Measurements from ENCODE around the gene SIK3.
"Not testable (repeated sequence)": the region's sequence is repeated elsewhere in the genome, so short reads cannot be mapped to it uniquely, and the experiment has no call there.

The SIK3 gene

DNA sequence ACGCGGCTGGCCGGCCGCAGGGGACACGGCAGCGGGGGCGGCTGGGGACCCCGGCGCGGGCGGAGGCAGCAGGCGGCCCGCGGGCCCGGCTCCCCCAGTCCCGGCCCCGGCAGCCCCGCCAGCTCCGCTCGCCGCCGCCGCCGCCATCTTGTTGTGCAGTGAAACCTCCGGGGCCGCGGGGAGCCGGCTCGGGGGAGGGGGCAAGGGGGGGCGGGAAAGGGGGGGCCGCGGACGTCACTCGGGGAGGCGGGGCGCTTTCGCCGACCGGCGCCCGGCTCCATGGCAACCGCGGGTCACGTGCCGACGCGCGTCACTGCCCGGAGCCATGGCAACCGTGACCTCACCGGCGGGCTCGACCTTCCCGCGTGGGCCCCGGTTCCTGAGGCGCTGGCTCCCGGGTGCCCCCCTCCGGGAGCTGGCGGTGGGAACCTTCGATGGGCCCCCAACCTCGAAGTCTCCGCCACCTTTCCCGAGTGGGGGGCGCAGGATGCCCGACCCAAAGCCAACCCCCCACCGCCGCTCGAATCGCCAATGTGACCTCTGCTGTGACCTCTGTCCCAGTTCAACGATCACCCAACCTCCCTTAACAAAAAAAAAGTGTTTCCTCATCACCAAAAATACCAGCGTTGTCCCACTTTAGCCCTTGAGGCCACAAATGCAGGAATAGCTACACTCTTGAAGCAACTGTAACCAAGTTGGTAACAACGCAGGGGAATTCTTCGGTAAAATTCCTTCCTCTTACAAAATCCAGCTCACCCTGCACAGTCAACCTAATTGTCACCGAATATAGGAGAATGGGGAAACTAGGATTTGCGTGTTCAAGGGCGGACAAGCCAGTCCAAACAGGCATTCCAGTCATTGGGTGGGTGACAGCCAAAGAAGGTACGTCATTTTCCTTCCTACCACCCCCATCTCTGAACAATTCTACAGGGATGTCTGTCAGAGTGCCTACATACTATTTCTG lies at the start of gene SIK3:
SIK3 (minus strand) TSS at position 160 of the 964 bp plus-strand sequence; CDS start at position 147, 13 bp downstream.
- no peak for FAIRE-seq

DNA sequence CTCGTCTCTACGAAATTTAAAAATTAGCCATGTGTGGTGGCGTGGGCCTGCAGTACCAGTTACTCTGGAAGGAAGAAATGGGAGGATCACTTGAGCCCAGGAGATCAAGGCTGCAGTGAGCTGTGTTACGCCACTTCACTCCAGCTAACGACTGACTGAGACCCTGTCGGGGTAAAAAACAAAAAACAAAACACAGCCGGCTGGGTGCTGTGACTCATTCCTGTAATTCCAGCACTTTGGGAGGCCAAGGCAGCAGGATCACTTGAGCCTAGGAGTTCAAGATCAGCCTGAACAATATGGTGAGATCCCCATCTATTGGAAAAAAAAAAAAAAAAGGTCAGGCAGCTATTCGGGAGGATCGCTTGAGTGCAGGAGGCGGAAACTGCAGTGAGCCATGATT lies 48.3 kb upstream of the SIK3 start:
- FAIRE-seq = no peak

DNA sequence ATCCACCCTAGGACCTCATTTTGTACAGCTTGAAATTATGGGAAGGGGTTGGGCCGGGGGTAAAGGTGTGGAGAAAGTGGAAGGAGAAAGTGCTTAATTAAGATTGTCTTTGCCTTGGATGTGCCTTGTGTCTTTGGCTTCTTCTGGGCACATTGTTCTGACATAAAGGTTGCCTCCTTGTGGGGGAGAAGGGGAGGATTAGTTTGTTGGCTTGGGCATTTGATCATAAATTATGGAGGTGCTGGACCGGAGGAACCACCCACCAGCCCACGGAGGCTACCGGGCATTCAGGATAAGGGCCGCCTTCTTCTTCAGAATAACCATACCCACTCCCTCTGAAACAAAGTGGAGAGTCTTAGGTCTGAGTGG lies 47.1 kb upstream of the SIK3 start:
- FAIRE-seq = no peak

DNA sequence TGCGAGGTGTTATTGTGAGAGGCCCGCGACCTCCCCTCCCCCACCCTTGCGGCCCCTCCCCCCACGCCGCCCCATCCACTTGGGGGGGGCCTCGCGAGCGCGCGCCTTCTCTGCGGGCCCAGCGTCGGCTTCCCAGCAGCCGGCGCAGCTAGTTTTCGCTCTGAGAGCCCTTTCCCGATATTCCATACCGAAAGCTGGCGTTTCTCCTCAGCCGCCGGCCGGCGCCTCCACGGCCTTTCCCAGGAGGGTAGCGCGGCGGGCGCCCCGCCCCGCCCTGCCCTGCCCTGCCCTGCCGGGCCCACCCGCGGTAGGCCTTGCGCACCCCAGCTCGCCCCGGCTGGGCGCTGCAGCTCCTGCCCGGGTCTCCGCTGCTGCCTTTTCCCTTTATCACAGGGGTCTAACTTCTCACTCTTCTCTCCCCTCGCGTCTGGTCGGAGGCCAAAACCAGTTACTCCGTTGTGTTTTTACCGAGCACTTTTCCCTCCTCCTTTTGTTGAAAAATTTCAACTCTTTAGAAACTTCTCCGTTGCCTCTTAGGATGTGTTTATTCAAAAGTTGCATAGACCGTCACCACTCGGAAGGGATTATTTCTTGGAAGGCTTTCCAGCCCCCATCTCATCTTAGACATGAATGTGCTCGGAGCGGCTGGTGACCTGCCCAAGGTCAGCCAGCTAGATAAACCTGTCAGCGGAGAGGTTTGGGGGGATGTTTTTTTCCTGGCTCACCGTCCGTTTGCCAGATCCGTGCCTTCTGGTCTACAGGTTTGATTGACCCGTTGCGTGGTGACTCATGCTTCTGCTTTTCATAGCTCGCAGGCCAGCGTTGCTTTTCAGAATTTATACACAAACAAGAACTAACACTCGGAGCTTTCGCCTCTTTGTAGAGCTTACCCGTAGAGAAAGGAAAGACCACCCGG lies 46.5 kb upstream of the SIK3 start:
- FAIRE-seq = no peak

DNA sequence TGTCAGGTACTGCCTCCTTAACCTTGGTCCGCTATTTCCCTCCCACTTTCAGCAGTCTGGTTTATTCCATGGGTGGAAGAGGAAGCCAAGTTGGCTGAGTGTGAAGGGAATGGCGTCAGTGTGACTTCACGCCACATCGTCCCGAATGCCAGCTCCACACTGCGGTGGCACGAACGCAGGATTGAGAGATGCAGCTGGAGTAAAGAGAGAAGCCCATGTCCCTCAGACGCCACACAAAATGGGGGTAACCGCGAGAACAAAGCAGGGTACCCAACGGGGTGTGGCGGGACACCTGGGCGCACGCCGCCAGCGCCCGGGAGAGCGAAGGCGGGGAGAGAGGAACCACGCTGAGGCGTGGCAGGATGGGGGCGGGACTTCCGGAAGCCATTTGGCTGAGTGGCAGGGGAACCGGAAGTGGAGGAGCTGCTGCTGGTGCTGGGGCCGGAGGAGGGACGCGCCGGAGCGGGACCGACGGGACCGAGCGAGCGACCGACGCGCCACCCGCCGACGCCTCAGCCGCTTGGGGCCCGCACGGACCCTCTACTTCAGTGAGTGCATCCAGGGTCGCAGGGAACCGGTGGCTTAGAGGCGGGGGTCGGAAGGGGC lies 45.7 kb upstream of the SIK3 start, which contains the start of gene PAFAH1B2:
PAFAH1B2 (plus strand) TSS at position 417 of the 606 bp plus-strand sequence. CDS start 8,161 bp downstream, outside the sequence.
- peak; percentile 33 for FAIRE-seq

DNA sequence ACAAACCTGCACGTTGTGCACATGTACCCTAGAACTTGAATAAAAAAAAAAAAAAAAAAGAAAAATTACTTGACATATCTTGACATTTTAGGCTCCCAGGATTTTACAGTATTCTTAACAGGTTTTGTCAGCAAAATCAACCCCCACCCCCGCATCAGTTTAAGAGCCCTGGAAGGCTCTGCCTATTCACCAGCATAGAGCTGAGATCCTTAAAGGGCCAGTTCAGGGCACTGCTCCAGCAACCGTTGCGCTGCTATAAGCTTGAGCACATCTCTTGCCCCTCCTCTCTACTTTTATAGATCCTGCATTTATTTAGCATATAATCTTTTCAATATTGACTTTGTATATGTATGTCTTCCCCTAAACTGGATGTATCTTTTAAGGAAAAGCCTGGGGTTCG lies 45.2 kb upstream of the SIK3 start:
- FAIRE-seq = no peak

DNA sequence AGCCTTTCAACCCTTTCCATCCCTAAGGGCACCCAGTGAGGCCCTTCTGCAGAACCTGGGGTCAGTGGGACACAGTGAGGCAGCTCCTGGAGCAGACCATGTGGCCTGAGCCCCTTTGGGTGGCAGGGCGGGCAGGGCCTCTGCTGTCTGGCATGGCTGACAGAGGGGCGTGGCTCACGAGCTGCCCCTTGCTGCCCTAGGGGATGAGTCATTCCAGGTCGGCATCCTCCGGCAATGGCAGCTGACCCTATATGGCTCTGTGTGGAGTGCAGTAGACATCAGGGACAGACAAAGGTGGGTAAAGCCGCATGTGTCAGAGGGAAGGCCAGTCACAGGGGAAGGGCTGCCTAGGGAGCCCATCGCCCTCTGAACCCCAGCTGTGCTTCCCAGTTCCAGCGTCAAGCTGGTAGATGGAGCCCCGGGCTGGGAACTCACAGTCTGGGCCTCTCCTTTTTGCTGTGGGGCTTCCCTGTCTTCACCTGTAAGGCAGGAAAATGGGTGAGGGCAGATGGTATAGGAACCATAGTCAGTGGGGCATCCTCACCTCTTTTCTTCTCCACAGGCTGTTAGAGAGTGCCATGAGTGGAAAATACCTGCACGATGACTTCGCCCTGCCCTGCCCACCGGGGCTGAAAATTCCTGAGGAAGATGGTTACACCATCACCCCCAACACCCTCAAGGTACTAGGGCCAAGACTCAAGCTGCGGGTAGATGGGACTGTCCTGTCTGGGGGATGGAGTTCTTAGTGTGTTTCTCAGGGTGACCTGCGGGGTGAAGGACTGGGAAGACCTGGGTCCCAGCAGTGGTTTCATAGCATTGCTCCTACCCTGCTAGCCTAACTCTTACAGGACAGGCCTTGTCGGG lies 39.2 kb upstream of the SIK3 start:
- not testable (repeated sequence) for FAIRE-seq

DNA sequence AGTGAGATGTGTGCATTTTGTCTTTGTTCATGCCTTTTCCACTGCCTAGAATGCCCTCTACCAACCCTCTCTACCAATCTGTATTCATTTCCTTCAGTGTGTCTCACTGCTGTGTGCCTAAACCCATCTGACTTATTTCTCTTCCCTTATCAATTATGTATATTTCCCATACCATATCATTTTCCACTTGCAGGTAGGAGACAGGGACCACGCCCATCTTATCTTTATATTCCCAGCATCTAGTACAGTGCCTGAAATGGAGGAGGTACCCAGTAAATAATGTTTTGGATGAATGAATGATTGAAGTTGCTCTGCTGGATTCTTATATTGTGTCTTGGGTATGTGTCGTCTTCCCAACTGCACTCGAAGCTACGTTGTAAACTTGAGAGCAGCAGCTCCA lies 36.8 kb upstream of the SIK3 start:
- FAIRE-seq = not testable (repeated sequence)

DNA sequence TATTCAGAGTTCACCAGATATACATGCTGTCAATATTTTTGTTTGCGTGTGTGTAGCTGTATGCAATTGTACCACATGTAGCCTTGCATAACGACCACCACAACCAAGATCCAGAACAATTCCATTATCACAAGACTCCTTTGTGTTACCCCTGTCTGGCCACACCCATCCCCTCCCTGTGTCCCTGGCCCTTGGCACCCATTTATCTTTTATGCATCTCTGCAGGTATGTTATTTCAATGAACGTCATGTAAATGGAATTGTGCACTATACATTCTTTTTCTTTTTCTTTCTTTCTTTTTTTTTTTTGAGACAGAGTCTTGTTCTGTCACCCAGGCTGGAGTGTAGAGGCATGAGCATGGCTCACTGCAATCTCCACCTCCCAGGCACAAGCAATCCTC lies 36.2 kb upstream of the SIK3 start:
- FAIRE-seq = no peak

DNA sequence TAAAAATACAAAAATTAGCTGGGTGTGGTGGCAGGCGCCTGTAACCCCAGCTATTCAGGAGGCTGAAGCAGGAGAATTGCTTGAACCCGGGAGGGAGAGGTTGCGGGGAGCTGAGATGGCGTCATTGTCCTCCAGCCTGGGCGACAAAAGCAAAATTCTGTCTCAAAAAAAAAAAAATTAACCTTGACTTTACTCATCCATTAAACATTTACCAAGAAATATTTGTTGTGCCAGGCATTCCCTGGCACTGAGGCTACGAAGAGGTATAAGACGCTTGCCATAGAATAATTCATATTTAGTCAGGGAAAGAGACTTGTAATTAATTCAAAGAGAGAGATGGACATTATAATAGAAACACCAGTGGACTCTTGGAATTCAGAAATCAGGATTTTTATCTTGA lies 32.7 kb upstream of the SIK3 start:
- FAIRE-seq = no peak

DNA sequence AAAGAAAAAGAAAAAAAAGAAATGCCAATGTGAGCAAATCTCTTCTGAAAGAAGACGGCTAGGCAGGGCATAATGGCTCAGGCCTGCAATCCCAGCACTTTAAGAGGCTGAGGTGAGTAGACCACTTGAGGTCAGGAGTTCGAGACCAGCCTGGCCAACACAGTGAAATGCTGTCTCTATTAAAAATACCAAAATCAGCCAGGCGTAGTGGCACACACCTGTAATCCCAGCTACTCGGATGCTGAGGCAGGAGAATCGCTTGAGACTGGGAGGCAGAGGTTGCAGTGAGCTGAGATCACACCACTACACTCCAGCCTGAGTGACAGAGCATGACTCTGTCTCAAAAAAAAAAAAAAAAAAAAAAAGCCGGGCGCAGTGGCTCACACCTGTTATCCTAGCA lies 32.2 kb upstream of the SIK3 start:
- not testable (repeated sequence) for FAIRE-seq

DNA sequence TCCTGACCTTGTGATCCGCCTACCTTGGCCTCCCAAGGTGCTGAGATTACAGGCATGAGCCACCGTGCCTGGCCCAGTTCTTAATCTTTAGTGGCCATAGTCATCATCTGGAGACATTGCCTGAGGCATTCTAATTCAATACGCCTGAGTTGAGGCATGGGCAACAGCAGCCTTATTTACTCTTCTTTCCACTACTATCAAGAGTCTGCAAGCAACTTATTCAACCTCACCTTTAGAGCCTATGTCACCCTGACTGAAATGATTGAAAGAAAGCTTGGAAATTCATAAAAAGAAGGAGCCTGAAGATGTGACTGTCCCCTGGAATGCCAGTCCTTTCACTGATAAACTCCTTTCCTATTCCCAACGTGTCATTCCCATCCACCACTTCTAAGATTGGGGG lies 30.1 kb upstream of the SIK3 start:
- no peak for FAIRE-seq

DNA sequence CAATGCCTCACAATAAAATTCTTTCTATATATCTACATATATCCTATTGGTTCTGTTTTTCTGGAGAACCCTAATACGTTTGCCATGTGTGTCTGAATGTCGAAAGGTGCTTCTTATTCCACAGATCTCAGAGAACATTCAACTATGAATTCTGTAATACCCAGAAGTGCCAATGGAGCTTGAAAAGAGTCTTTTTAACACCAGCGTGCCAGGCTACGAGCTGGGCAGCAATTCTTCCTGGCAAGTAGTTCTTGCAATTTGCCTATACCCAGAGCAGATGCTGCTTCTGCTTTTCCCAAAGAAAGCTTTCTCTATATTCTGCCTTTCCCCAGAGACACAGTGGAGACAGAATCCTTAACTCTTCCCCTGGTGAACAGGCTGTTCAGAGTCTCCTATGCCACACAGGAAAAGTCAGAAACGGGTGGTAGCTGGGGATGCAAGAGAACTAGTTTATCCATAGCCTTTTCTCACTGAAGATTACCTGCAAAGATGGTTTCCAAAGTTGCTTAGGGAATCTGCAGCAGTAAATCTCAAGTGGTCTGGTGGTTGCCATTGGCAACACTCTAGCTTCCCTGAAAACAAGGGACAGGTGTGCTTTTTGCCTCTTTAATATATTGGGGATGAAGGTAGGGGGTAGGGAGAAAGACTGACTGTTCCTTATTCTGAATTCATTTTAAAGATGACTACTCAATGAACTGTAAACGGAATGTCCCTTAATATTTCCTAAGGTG lies 29.1 kb upstream of the SIK3 start:
- FAIRE-seq = no peak

DNA sequence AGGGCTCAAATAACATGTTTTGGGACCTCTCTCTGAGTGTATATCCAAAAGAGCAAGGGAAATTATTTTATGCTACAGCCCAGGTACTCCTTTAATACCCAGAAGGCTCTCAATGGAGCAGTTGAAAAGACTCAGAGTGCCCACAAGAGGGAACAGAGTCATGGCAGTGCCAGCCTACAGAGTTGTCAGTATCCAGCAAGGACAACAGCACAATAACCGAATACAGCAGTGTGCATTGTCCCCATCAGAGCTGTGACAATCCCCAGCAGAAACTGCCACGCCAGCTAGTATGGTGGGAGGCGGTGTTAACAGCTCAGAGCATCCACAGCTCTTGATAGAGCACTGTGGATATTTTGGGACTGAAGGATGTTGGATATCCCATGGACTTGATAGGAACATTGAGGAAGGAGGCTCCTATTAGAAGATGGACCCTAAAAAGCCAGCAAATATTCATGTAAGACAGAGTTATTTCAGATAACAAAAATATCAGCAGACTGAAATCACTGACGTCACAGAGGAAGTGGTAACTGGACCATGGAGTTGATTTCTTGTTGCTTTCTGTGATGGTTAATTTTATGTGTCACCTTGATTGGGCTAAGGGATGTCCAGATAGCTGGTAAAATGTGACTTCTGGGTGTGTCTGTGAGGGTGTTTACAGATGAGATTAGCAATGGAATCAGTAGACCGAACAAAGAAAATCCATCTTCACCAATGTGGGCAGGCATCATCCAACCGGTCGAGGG lies 28.2 kb upstream of the SIK3 start:
- no peak for FAIRE-seq

DNA sequence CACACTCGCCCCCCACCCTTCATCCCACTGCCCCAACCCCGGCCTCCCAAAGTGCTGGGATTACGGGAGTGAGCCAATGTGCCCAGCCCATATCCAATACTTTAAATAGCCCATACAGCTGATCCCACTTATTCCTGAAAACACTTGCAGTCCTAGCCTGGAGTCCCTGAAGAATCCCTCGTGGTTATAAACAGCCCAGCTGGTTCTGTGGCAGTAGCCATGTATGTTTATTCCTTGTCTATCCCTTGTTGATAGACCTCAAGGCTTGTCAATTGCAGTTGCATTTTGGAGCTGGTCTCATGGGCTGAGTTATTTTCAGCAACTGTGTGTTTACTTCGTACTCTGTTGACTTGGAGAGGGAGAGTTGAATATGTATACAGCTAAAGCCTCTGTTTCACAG lies 24.3 kb upstream of the SIK3 start:
- FAIRE-seq = no peak

DNA sequence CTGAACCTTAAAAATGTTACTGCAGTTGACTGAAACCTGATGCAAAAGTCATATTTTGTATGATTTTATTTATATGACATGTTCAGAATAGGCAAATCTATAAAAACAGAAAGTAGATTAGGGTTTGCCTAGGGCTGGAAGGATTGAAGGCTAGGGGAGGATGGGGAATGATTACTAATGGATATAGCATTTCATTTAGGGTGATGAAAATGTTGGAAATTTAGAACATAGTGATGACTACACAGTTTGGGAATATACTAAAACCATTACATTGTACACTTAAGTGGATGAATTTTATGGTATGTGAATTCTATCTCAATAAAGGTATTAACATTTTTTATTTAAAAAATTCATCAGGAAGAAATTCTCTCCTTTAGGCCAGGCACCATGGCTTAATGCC lies 22.9 kb upstream of the SIK3 start:
- FAIRE-seq = no peak

DNA sequence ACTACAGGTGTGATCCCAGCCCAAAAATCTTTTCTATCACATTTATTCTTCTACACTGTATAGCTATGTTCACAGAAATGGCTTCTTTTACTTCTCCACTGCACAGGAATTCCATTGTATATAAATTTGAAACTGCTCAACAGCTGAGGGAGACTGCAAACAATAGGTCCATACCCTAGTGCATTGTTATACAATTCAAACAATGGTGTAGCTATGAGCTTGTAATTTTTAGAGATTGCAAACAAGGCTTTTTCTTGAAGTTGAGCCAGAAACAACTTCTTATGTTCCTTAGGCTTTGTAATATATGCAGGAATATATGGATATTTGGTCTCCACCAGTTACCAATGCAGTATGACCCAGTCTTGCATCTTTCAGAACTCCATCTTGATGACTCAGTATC lies 19.5 kb upstream of the SIK3 start:
- FAIRE-seq = no peak

DNA sequence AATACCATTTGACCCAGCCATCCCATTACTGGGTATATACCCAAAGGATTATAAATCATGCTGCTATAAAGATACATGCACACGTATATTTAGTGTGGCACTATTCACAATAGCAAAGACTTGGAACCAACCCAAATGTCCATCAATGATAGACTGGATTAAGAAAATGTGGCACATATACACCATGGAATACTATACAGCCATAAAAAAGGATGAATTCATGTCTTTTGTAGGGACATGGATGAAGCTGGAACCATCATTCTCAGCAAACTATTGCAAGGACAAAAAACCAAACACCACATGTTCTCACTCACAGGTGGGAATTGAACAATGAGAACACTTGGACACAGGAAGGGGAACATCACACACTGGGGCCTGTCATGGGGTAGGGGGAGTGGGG lies 14.7 kb upstream of the SIK3 start:
- not testable (repeated sequence) for FAIRE-seq

DNA sequence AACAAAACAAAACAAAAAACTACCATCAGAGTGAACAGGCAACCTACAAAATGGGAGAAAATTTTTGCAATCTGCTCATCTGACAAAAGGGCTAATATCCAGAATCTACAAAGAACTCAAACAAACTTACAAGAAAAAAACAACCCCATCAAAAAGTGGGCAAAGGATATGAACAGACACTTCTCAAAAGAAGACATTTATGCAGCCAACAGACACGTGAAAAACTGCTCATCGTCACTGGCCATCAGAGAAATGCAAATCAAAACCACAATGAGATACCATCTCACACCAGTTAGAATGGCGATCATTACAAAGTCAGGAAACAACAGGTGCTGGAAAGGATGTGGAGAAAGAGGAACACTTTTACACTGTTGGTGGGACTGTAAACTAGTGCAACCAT lies 14.3 kb upstream of the SIK3 start:
- not testable (repeated sequence) for FAIRE-seq

DNA sequence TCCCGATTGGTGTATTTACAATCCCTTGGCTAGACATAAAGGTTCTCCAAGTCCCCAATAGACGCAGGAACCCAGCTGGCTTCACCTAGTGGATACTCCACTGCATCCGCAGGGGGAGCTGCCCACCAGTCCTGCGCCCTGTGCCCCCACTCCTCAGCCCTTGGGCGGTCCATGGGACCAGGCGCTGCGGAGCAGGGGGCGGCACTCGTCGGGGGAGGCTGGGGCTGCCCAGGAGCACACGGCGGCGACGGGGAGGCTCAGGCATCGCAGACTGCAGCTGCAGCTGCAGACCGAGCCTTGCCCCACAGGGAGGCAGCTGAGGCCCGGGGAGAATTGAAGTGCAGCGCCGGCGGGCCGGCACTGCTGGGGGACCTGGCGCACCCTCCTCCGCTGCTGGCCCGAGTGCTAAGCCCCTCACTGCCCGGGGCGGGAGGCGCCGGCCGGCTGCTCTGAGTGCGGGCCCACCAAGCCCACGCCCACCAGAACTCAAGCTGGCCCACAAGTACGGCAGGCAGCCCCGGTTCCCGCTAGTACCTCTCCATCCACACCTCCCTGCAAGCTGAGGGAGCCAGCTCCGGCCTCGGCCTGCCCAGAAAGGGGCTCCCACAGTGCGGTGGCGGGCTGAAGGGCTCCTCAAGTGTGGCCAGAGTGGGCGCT lies 12.2 kb upstream of the SIK3 start:
- FAIRE-seq = no peak

All from G401.6 (cell line).